Gastroesophageal sphincter (tissue), 4 donors: ENCODE results near the gene MYBPC1. TPM values are rescaled to one million over a fixed set of nuclear protein-coding genes. Genes with fewer than 3 reads are reported as not detected.
A peak's percentile ranks its signal among the peaks of the same experiment; 100 is the strongest.

Experiments
- ATAC-seq: fragments of 150-250 bp; one replicate; pipeline ENCODE4 v1.9.1; 2016; ENCODE audit warnings: mild to moderate bottlenecking, moderate library complexity
- H3K27ac ChIP-seq, 4 donors: fragments of 200-600 bp; sonication (generic) in 3 of 4; 1 replicate in 3 of 4; 2 replicates in 1 of 4; pipeline ENCODE4 v1.5.1; 2016 to 2019
- H3K27me3 ChIP-seq: fragments of 200-600 bp; sonication (generic); one replicate; pipeline ENCODE4 v1.5.1; 2019
- H3K36me3 ChIP-seq, 2 donors: fragments of 200-600 bp; sonication (generic); one replicate each; pipeline ENCODE4 v1.5.1; 2019; ENCODE audit warnings: control low read depth in 1 of 2
- H3K4me1 ChIP-seq, 3 donors: fragments of 200-600 bp; sonication (generic); 1 replicate in 2 of 3; 2 replicates in 1 of 3; pipeline ENCODE4 v1.5.1; 2016 to 2019; ENCODE audit warnings: control low read depth in 2 of 3
- H3K4me3 ChIP-seq, 2 donors: fragments of 200-600 bp; sonication (generic); one replicate each; pipeline ENCODE4 v1.5.1; 2019; ENCODE audit warnings: mild to moderate bottlenecking in 1 of 2, moderate library complexity in 1 of 2
- H3K9me3 ChIP-seq, 3 donors: fragments of 200-600 bp; sonication (generic); one replicate each; pipeline ENCODE4 v1.5.1; 2017 to 2019; ENCODE audit warnings: control low read depth in 2 of 3
- CTCF ChIP-seq, 4 experiments: fragments of 200-600 bp in 2 of 4; fragments of 450-650 bp in 2 of 4; sonication (generic) in 1 of 4; IDR thresholded peaks; one replicate each; pipeline ENCODE4 v1.5.1; 2017 to 2019; ENCODE audit warnings: antibody characterized with exemption in 4 of 4, mild to moderate bottlenecking in 2 of 4, moderate library complexity in 2 of 4
- EP300 ChIP-seq: sonication (generic); formaldehyde crosslinking; IDR thresholded peaks from one replicate; pipeline ENCODE4 v1.6.1; 2017; ENCODE audit warnings: antibody characterized with exemption, mild to moderate bottlenecking
- POLR2A ChIP-seq, 2 donors: fragments of 450-650 bp; IDR thresholded peaks; one replicate each; pipeline ENCODE4 v1.6.1; 2017; ENCODE audit warnings: antibody characterized with exemption in 2 of 2, mild to moderate bottlenecking in 2 of 2, moderate library complexity in 1 of 2
- POLR2AphosphoS5 ChIP-seq: sonication (generic); formaldehyde crosslinking; IDR thresholded peaks from one replicate; pipeline ENCODE4 v1.6.1; 2017; ENCODE audit warnings: antibody characterized with exemption
- WGBS, 2 donors: methylation state at CpG; one replicate each; pipeline ENCODE4 v1.1.5; 2018; ENCODE audit warnings: low coverage in 1 of 2; 5-methylcytosine and 5-hydroxymethylcytosine counted together
- total RNA-seq, 4 donors: library from RNA; depleted of rRNA; stranded (reverse); fragments of >200 nt; gene quantifications; one replicate each; pipeline ENCODE4 v1.1.0, GENCODE V29; 2016

Gene MYBPC1
- total RNA-seq, 4 donors from 2014 or later, result 0.15 TPM; not detected in 3

- peak; percentile 13 for ATAC-seq
- H3K27ac ChIP-seq, result no peak overlapping the region
- WGBS, 2 donors, result 19 to 21% methylated on average over 10 to 13 of the region's 36 CpGs
- H3K27me3 ChIP-seq, result peaks cover 28% of the 10 kb centered on the region
- no peak for TF ChIP-seq CTCF (IDR thresholded peaks at IDR 0.05)
- no peak for TF ChIP-seq POLR2AphosphoS5
- TF ChIP-seq POLR2A (IDR thresholded peaks at IDR 0.05), result no peak
- TF ChIP-seq EP300, result no peak
- peaks cover 0 to 9% (median 0%) of the 10 kb centered on the region in 3 donors for H3K4me1 ChIP-seq
- H3K9me3 ChIP-seq, result no peaks in the 10 kb centered on the region
- peak overlapping the region in 1 of 2 donors; percentile 21 for H3K4me3 ChIP-seq
- no peaks in the 10 kb centered on the region for H3K36me3 ChIP-seq
Observed at GRCh38 chr12:101642115-101643067, 47.6 kb downstream of the MYBPC1 start.

GRCh38 chr12:101647711-101648110 lies 52.9 kb downstream of the MYBPC1 start:
- WGBS, 2 donors, result 70 to 83% methylated on average over 2 of the region's 2 CpGs
- TF ChIP-seq EP300 (no peak), CTCF (IDR thresholded peaks at IDR 0.05) (no peak), POLR2A (IDR thresholded peaks at IDR 0.05) (no peak), POLR2AphosphoS5 (no peak)

GRCh38 chr12:101648195-101648594 lies 53.4 kb downstream of the MYBPC1 start:
- H3K9me3 ChIP-seq, result no peaks in the 10 kb centered on the region
- H3K36me3 ChIP-seq, result no peaks in the 10 kb centered on the region
- no peaks in the 10 kb centered on the region for H3K27me3 ChIP-seq
- H3K4me1 ChIP-seq, result no peaks in the 10 kb centered on the region
- no peak overlapping the region for H3K4me3 ChIP-seq
- TF ChIP-seq CTCF (IDR thresholded peaks at IDR 0.05) (no peak), EP300 (no peak), POLR2A (IDR thresholded peaks at IDR 0.05) (no peak), POLR2AphosphoS5 (no peak)
- WGBS, 2 donors, result 69 to 81% methylated on average over 2 of the region's 2 CpGs
- no peak for ATAC-seq
- H3K27ac ChIP-seq, result no peak overlapping the region

More at GRCh38 chr12:101647711-101648110, 52.9 kb downstream of the MYBPC1 start:
- ATAC-seq, result no peak
- H3K4me1 ChIP-seq, result peaks cover 0 to under 1% (median 0%) of the 10 kb centered on the region in 3 donors
- H3K36me3 ChIP-seq, result no peaks in the 10 kb centered on the region
- no peaks in the 10 kb centered on the region for H3K9me3 ChIP-seq
- H3K4me3 ChIP-seq, result no peak overlapping the region
- H3K27ac ChIP-seq, result no peak overlapping the region
- peaks cover 3% of the 10 kb centered on the region for H3K27me3 ChIP-seq

GRCh38 chr12:101650346-101651117 lies 55.8 kb downstream of the MYBPC1 start:
- no peaks in the 10 kb centered on the region for H3K27me3 ChIP-seq
- no peak overlapping the region for H3K4me3 ChIP-seq
- no peak for ATAC-seq
- no peaks in the 10 kb centered on the region for H3K4me1 ChIP-seq
- 83 to 90% methylated on average over 4 of the region's 4 CpGs for WGBS, 2 donors
- H3K9me3 ChIP-seq, result no peaks in the 10 kb centered on the region
- H3K27ac ChIP-seq, result no peak overlapping the region
- TF ChIP-seq POLR2AphosphoS5 (no peak), CTCF (IDR thresholded peaks at IDR 0.05) (no peak), POLR2A (IDR thresholded peaks at IDR 0.05) (no peak), EP300 (no peak)
- H3K36me3 ChIP-seq, result no peaks in the 10 kb centered on the region
